Heart right ventricle (tissue), 16 donors: Measurements from ENCODE around the gene C15orf62. TPM values are rescaled to one million over a fixed set of nuclear protein-coding genes. Genes with fewer than 3 reads are reported as not detected.

Experiments
- ATAC-seq, 8 donors: fragments of 200-7000 bp; cut with Tn5 transposase; one replicate each; pipeline ENCODE4 v1.9.1; 2020; ENCODE audit warnings: mild to moderate bottlenecking in 8 of 8, moderate library complexity in 8 of 8, moderate number of reproducible peaks in 1 of 8
- DNase-seq, 2 donors: peaks; one replicate each; pipeline ENCODE4 v3.0.0-alpha.2; 2020
- H3K27ac ChIP-seq, 10 donors: fragments of 200-600 bp; sonication (generic) in 2 of 10; one replicate each; pipeline versions ENCODE4 v1.5.0 to v1.8.0; 2020 to 2022; ENCODE audit warnings: mild to moderate bottlenecking in 3 of 10
- H3K27me3 ChIP-seq, 7 donors: fragments of 200-600 bp; one replicate each; pipeline ENCODE4 v1.8.0; 2021 to 2022; ENCODE audit warnings: mild to moderate bottlenecking in 2 of 7
- H3K36me3 ChIP-seq, 9 donors: fragments of 200-600 bp; sonication (generic) in 1 of 9; one replicate each; pipeline versions ENCODE4 v1.5.0 to v1.8.0; 2020 to 2022; ENCODE audit warnings: mild to moderate bottlenecking in 2 of 9
- H3K4me1 ChIP-seq, 9 donors: fragments of 200-600 bp; sonication (generic) in 1 of 9; one replicate each; pipeline versions ENCODE4 v1.5.0 to v1.8.0; 2020 to 2022; ENCODE audit warnings: mild to moderate bottlenecking in 4 of 9
- H3K4me3 ChIP-seq, 10 donors: fragments of 200-600 bp; sonication (generic) in 2 of 10; one replicate each; pipeline versions ENCODE4 v1.5.0 to v1.8.0; 2020 to 2022; ENCODE audit warnings: mild to moderate bottlenecking in 7 of 10, moderate library complexity in 2 of 10
- H3K9me3 ChIP-seq, 11 donors: fragments of 200-600 bp in 10 of 11; sonication (generic) in 2 of 11; one replicate each; pipeline versions ENCODE4 v1.5.0 to v1.8.0; 2013 to 2022; ENCODE audit warnings: mild to moderate bottlenecking in 2 of 11, control low read depth in 1 of 11, moderate library complexity in 1 of 11
- CTCF ChIP-seq, 9 donors: fragments of 200-600 bp; sonication (generic) in 2 of 9; IDR thresholded peaks; one replicate each; pipeline versions ENCODE4 v1.5.0 to v1.8.0; 2021 to 2022; ENCODE audit warnings: antibody characterized with exemption in 9 of 9, mild to moderate bottlenecking in 5 of 9, moderate library complexity in 1 of 9
- WGBS, 2 donors: extraction: QIAGEN DNeasy Blood & Tissue Kit; methylation state at CpG; one replicate each; pipeline ENCODE4 v1.1.7; 2013; ENCODE audit warnings: inconsistent platforms in 1 of 2; 5-methylcytosine and 5-hydroxymethylcytosine counted together
- intact Hi-C, 10 donors: fragments of 100-400 bp; cut with DNase I; formaldehyde crosslinking; loops; one replicate each; pipeline versions ENCODE4 v1.11.1 to v1.14.2; 2022
- polyA plus RNA-seq, 2 donors: library from polyadenylated mRNA; stranded (reverse); fragments of 200-250 nt; gene quantifications; one replicate each; pipeline ENCODE4 v1.2.3, GENCODE V29; 2013
- total RNA-seq, 10 donors: library from RNA; stranded (reverse); fragmentation: NEBNext Ultra II Directional in 3 of 10; extraction: Animal tissue kit (Norgen Biotek cat#: 25700) in 3 of 10; gene quantifications; one replicate each; pipeline versions ENCODE4 v1.2.1 to v1.2.4, GENCODE V29; 2021 to 2023
- donor health status: Arrhythmogenic right ventricular cardiomyopathy.
- donor health status: ischemic (EF 13 %, LVEDD 7.1; RV severe dilation, severe dysfunction).
- donor health status: healthy with polysubstance abuse.
- donor health status: DM: no; HTN: yes; CAD: no.
- donor health status: DM: no; HTN: no; CAD: no.
- donor health status: ischemic (EF 25% LVEDD 6.9; RV normal size, moderate dysfunction).
- donor health status: ischemic (EF 25% LVEDD 5.7; RV mildly dilated, moderate dysfunction).
- donor health status: healthy.
- donor health status: DM: yes; HTN: yes; CAD: no.
- donor health status: Ischemic cardiomyopathy.
- donor health status: ischemic (EF 35%, LVEDD 5.7; RV mildly dilated, moderate dysfunction).
- donor health status: nonischemic (EF 11% LVEDD 7.7; RV severe dilation, severe dysfunction).
- donor health status: DM: yes; HTN: yes; CAD: no.
- donor health status: PGD.
- donor health status: ischemic (EF 29% LVEDD 5.4; RV normal size, mild dysfunction).
- donor health status: nonischemic (EF 23%, LVEDD 6.1; RV moderate dilation, normal function).

Gene C15orf62
- total and polyA plus RNA-seq, 12 donors = 0.10 to 0.32 (median 0.15) TPM; not detected in 7

GRCh38 chr15:40782609-40783227 is 12.9 kb downstream of the C15orf62 start:
- no peak overlapping the region for H3K4me3 ChIP-seq
- TF ChIP-seq CTCF (IDR thresholded peaks at IDR 0.05) = peak; percentile 18 to 66 (median 56)
- intact Hi-C loops = loop anchor here in 1 of 10 donors (5.0 kb wide), 1 partner anchor 105 kb away; no protein-coding TSS in a partner anchor
- DNase-seq = peak in 1 of 2 donors; percentile 49
- no peaks in the 10 kb centered on the region for H3K27me3 ChIP-seq
- H3K9me3 ChIP-seq = no peaks in the 10 kb centered on the region
- H3K27ac ChIP-seq = no peak overlapping the region
- ATAC-seq = peak in 7 of 8 donors; percentile 49 to 79 (median 69)
- peaks cover 0 to 34% (median 19%) of the 10 kb centered on the region in 9 donors for H3K36me3 ChIP-seq
- WGBS, 2 donors = 65 to 70% methylated on average over 8 of the region's 8 CpGs
- peaks cover 0 to 17% (median 9%) of the 10 kb centered on the region in 9 donors for H3K4me1 ChIP-seq

GRCh38 chr15:40785164-40785563 is 15.4 kb downstream of the C15orf62 start:
- Histone ChIP-seq H3K27ac (no peak overlapping the region), H3K36me3 (peaks cover 0 to 11% (median 0%) of the 10 kb centered on the region in 9 donors), H3K4me1 (peaks cover 0 to 25% (median 12%) of the 10 kb centered on the region in 9 donors), H3K9me3 (no peaks in the 10 kb centered on the region), H3K27me3 (no peaks in the 10 kb centered on the region), H3K4me3 (no peak overlapping the region)
- DNase-seq = no peak
- ATAC-seq = no peak
- 72 to 73% methylated on average over 3 of the region's 3 CpGs for WGBS, 2 donors
- intact Hi-C loops = no loop called here
- peak in 3 of 9 donors; percentile 7 to 12 (median 10) for TF ChIP-seq CTCF (IDR thresholded peaks at IDR 0.05)

DNA sequence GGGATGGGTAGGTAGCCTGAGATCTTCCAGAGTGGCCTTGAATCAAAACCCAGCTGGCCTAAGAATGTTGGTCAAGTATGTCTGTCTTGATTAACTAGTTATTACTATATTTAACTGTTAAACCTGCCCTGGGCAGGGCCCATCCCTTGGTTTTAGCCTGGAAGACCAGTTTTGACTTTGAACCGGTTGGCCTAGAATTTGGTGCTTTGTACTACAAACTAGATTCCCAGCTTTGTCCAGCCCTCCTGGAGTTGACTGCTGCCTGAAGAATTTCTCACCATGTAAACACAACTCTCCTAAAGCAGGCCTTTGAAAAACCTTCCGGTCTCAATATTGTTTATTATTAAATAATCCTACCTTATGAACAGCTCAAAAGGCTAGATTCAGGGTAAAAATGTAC is 16.0 kb downstream of the C15orf62 start:
- Histone ChIP-seq H3K36me3 (peaks cover 0 to 18% (median 0%) of the 10 kb centered on the region in 9 donors), H3K9me3 (no peaks in the 10 kb centered on the region), H3K4me3 (no peak overlapping the region), H3K27me3 (no peaks in the 10 kb centered on the region), H3K27ac (no peak overlapping the region), H3K4me1 (peaks cover 0 to 25% (median 14%) of the 10 kb centered on the region in 9 donors)
- 91 to 96% methylated on average over 2 of the region's 2 CpGs for WGBS, 2 donors
- no peak for ATAC-seq
- intact Hi-C loops = no loop called here
- no peak for TF ChIP-seq CTCF (IDR thresholded peaks at IDR 0.05)
- DNase-seq = no peak

- peak overlapping the region in 2 of 10 donors; percentile 6 to 33 for H3K27ac ChIP-seq
- intact Hi-C loops = no loop called here
- no peak for DNase-seq
- H3K36me3 ChIP-seq = peaks cover 0 to 34% (median 0%) of the 10 kb centered on the region in 9 donors
- H3K4me1 ChIP-seq = peaks cover 0 to 25% (median 14%) of the 10 kb centered on the region in 9 donors
- peak in 2 of 8 donors; percentile 30 to 34 for ATAC-seq
- H3K27me3 ChIP-seq = no peaks in the 10 kb centered on the region
- 43 to 47% methylated on average over 4 of the region's 4 CpGs for WGBS, 2 donors
- no peaks in the 10 kb centered on the region for H3K9me3 ChIP-seq
- H3K4me3 ChIP-seq = no peak overlapping the region
- TF ChIP-seq CTCF (IDR thresholded peaks at IDR 0.05) = no peak
Measured at GRCh38 chr15:40787344-40787841, 17.6 kb downstream of the C15orf62 start.
